IPS-NIHi7 (cell line): Measurements from ENCODE around the gene CA9.

ENCODE experiments used
- DNase-seq: peaks from one replicate; pipeline ENCODE4 v3.0.0; 2012; ENCODE audit warnings: mixed read lengths; ENCODE audit errors: extremely low spot score

CA9 gene

GRCh38 chr9:35651956-35652828, 21.5 kb upstream of the CA9 start:
- DNase-seq, result no peak

- no peak for DNase-seq
Measured at GRCh38 chr9:35652829-35653209, 20.9 kb upstream of the CA9 start.

GRCh38 chr9:35653611-35654010, 20.1 kb upstream of the CA9 start:
- no peak for DNase-seq

GRCh38 chr9:35656348-35656747, 17.4 kb upstream of the CA9 start:
- no peak for DNase-seq

GRCh38 chr9:35656831-35657545, 16.7 kb upstream of the CA9 start:
- no peak for DNase-seq

- DNase-seq, result peak; percentile 91
Measured at GRCh38 chr9:35657546-35658136, 16.1 kb upstream of the CA9 start, which contains the start of gene RMRP. Gene RMRP, minus strand, starts transcription at chr9:35658019.

GRCh38 chr9:35658137-35658967, 15.4 kb upstream of the CA9 start, which contains the start of gene CCDC107:
Gene CCDC107, plus strand, starts transcription at chr9:35658292. Its CDS starts 88 bp downstream, at chr9:35658380.
- DNase-seq, result peak; percentile 89

- DNase-seq, result no peak
Measured at GRCh38 chr9:35658968-35659220, 14.8 kb upstream of the CA9 start.

- no peak for DNase-seq
Measured at GRCh38 chr9:35659340-35659739, 14.4 kb upstream of the CA9 start.

GRCh38 chr9:35660966-35661415, 12.7 kb upstream of the CA9 start:
- DNase-seq, result no peak

- DNase-seq, result no peak
Measured at GRCh38 chr9:35661756-35662350, 11.9 kb upstream of the CA9 start.

GRCh38 chr9:35662437-35662836, 11.3 kb upstream of the CA9 start:
- no peak for DNase-seq

GRCh38 chr9:35664531-35665470, 8.9 kb upstream of the CA9 start, which contains the start of gene ARHGEF39:
Gene ARHGEF39, minus strand, starts transcription at chr9:35665195. Its CDS starts 26 bp downstream, at chr9:35665169.
- DNase-seq, result peak; percentile 96

- DNase-seq, result no peak
Measured at GRCh38 chr9:35665471-35665818, 8.3 kb upstream of the CA9 start.

GRCh38 chr9:35666045-35666444, 7.7 kb upstream of the CA9 start:
- DNase-seq, result no peak

- DNase-seq, result no peak
Measured at GRCh38 chr9:35666549-35666948, 7.2 kb upstream of the CA9 start.

- DNase-seq, result no peak
Measured at GRCh38 chr9:35667939-35668338, 5.8 kb upstream of the CA9 start.

GRCh38 chr9:35669331-35670145, 4.2 kb upstream of the CA9 start:
- no peak for DNase-seq

- no peak for DNase-seq
Measured at GRCh38 chr9:35674025-35674361, 265 bp downstream of the CA9 start.

GRCh38 chr9:35675204-35675603, 1.5 kb downstream of the CA9 start:
- no peak for DNase-seq
